ENCODE results near the gene CSNK1G1. TPM values are rescaled to one million over a fixed set of nuclear protein-coding genes. Genes with fewer than 3 reads are reported as not detected.
"Not testable (repeated sequence)": the region's sequence is repeated elsewhere in the genome, so short reads cannot be mapped to it uniquely, and the experiment has no call there.

CSNK1G1 gene
- total and polyA plus RNA-seq, 4 donors = 2.5 to 25.3 (median 9.1) TPM

DNA sequence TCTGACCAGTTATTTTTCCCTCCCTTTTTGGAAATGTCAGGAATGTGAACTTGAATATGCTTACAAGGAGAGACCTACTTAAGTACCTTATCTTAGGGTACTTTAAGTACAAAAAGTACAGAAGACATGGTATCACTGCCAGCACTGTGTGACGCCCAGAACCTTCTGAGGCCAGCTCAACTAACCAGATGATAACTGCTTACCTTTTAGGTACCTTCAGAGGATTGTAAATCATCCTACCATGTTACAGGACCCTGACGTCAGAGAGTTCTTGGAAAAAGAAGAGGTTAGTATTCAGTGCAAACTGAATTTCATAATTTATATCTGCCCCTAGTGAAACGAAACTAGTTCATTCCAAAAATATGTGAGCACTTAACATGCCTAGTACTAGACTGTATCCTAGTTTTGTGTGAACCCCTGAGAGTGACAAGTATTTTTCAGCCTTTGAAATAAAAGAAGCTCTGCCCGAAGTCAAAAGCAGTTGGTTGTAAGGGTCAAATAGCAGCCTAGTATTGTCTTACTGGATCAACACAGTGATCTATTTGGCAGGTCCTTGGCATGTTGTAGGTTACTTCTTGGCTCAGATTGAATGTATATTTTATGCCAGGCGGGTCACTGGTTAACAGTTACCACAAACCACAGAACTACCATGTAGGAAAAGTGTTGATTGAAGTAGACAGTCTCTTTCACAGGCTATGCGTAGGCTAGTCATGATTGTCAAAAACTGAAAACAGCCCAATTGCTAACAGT, 228.3 kb downstream of the CSNK1G1 start:
- H3K27me3 ChIP-seq (ENCODE audit: control insufficient read depth in 1 of 2, insufficient read depth in 2 of 2, low read length in 1 of 2) = no peaks in the 10 kb centered on the region
- no peaks in the 10 kb centered on the region for H3K4me1 ChIP-seq (ENCODE audit: control insufficient read depth in 1 of 2, insufficient read depth in 2 of 2, low read length in 2 of 2)
- DNase-seq = no peak
- intact Hi-C loops (cut with DNase I) = no loop called here
- no peak for ATAC-seq (ENCODE audit: low FRiP score)
- 70 to 75% methylated on average over 6 of the region's 6 CpGs for WGBS, 2 donors
- H3K36me3 ChIP-seq (ENCODE audit: control insufficient read depth in 1 of 2, insufficient read depth in 2 of 2, low read length in 1 of 2) = peaks cover 11 to 23% of the 10 kb centered on the region in 2 donors
- no peak overlapping the region for H3K27ac ChIP-seq (ENCODE audit: low read depth in 1 of 2, low read length in 2 of 2)
- H3K4me3 ChIP-seq (ENCODE audit: low read length in 2 of 2) = no peak overlapping the region
- no peaks in the 10 kb centered on the region for H3K9me3 ChIP-seq (ENCODE audit: control insufficient read depth, low read length)

DNA sequence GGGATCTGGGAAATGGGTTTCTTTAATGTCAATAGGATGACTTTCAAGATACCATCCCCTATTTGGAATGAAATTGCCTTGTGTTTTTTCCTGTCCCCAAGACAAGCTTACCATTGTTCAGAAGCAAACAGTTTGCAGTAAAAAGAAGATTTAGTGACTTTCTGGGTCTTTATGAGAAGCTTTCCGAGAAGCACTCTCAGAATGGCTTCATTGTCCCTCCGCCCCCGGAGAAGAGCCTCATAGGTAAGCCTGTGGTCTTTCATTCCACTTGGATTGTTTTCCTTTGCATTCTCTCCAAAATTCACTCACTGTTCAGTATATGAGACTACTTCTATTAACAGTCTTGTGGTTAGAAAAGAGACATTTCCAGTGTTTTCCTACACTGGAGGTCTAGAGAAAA, 230.0 kb downstream of the CSNK1G1 start:
- WGBS, 2 donors = 79 to 81% methylated on average over 3 of the region's 3 CpGs
- no peak for ATAC-seq (ENCODE audit: low FRiP score)
- H3K36me3 ChIP-seq (ENCODE audit: control insufficient read depth in 1 of 2, insufficient read depth in 2 of 2, low read length in 1 of 2) = peaks cover 9 to 15% of the 10 kb centered on the region in 2 donors

DNA sequence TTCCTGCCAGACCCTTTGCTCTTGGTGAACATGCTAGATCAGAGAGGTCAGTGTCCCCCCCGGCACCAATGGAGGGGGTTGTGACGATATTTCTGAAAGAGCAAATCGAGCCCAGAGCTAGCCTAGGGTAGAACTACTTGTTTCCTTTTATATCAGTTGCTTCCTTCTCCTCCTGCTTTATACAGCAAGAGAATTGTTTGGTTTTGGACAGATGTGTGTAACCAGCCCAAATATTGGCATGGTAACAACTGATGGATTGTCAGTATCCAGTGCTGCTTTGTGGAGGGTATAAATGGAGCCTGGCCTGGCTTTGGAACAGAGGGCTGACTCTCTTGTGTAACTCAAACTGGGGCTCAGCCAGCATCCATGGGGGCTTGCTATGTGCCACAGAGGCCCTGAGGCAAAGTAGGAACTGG, 233.0 kb downstream of the CSNK1G1 start:
- Histone ChIP-seq H3K27ac (ENCODE audit: low read depth in 1 of 2, low read length in 2 of 2) (no peak overlapping the region), H3K9me3 (ENCODE audit: control insufficient read depth, low read length) (no peaks in the 10 kb centered on the region), H3K4me1 (ENCODE audit: control insufficient read depth in 1 of 2, insufficient read depth in 2 of 2, low read length in 2 of 2) (no peaks in the 10 kb centered on the region), H3K36me3 (ENCODE audit: control insufficient read depth in 1 of 2, insufficient read depth in 2 of 2, low read length in 1 of 2) (peaks cover 8 to 14% of the 10 kb centered on the region in 2 donors), H3K4me3 (ENCODE audit: low read length in 2 of 2) (no peak overlapping the region), H3K27me3 (ENCODE audit: control insufficient read depth in 1 of 2, insufficient read depth in 2 of 2, low read length in 1 of 2) (no peaks in the 10 kb centered on the region)
- intact Hi-C loops (cut with DNase I) = no loop called here
- no peak for DNase-seq
- 90 to 92% methylated on average over 3 of the region's 3 CpGs for WGBS, 2 donors
- ATAC-seq (ENCODE audit: low FRiP score) = no peak

More for the DNA sequence above, 230.0 kb downstream of the CSNK1G1 start:
- H3K4me1 ChIP-seq (ENCODE audit: control insufficient read depth in 1 of 2, insufficient read depth in 2 of 2, low read length in 2 of 2) = no peaks in the 10 kb centered on the region
- H3K27me3 ChIP-seq (ENCODE audit: control insufficient read depth in 1 of 2, insufficient read depth in 2 of 2, low read length in 1 of 2) = no peaks in the 10 kb centered on the region
- no peak for DNase-seq
- no peak overlapping the region for H3K4me3 ChIP-seq (ENCODE audit: low read length in 2 of 2)
- H3K27ac ChIP-seq (ENCODE audit: low read depth in 1 of 2, low read length in 2 of 2) = no peak overlapping the region
- intact Hi-C loops (cut with DNase I) = no loop called here
- no peaks in the 10 kb centered on the region for H3K9me3 ChIP-seq (ENCODE audit: control insufficient read depth, low read length)

DNA sequence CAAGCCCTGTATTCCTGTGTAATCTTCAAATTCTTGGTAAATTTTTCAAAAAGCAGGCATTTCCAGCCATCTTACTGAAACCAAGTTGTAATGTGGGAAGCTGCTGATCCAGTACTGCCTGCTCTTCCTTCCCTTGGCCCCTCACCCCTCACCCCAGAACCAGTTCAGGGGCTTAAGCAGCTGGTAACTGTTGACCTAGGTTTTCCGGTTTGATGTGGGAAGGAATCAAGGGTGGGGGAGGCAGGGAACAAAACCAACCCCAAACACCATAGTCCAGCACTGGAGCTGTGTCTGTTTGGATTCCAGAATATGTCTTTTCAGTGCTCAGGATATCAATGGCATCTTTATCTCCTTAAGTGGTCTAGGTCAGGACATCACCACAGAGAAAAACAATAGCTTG, 233.5 kb downstream of the CSNK1G1 start:
- Histone ChIP-seq H3K4me3 (ENCODE audit: low read length in 2 of 2) (no peak overlapping the region), H3K27ac (ENCODE audit: low read depth in 1 of 2, low read length in 2 of 2) (no peak overlapping the region), H3K4me1 (ENCODE audit: control insufficient read depth in 1 of 2, insufficient read depth in 2 of 2, low read length in 2 of 2) (no peaks in the 10 kb centered on the region), H3K36me3 (ENCODE audit: control insufficient read depth in 1 of 2, insufficient read depth in 2 of 2, low read length in 1 of 2) (peaks cover 8 to 11% of the 10 kb centered on the region in 2 donors), H3K9me3 (ENCODE audit: control insufficient read depth, low read length) (no peaks in the 10 kb centered on the region), H3K27me3 (ENCODE audit: control insufficient read depth in 1 of 2, insufficient read depth in 2 of 2, low read length in 1 of 2) (no peaks in the 10 kb centered on the region)
- intact Hi-C loops (cut with DNase I) = no loop called here
- DNase-seq (no peak), ATAC-seq (ENCODE audit: low FRiP score) (no peak)
- WGBS, 2 donors = 70 to 79% methylated on average over 1 of the region's 1 CpG

DNA sequence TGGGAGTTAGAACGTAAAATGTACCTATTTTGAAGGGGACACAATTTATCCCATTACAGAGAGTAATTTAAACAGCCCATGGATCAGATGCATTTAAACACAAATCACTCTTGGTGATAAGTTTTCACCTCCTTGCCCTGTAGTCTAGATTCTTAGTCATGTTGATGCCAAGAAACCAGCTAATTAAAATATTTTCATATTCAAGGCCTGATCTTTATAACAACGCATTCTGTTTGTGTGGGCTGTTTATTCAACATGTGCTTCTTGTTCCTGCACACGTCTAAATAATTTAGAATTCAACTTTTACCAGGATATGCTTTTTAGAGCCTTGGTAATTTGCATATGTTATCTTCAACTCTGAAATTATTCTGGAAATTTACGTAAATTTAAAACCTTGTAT, 234.4 kb downstream of the CSNK1G1 start:
- Histone ChIP-seq H3K4me3 (ENCODE audit: low read length in 2 of 2) (no peak overlapping the region), H3K4me1 (ENCODE audit: control insufficient read depth in 1 of 2, insufficient read depth in 2 of 2, low read length in 2 of 2) (no peaks in the 10 kb centered on the region), H3K36me3 (ENCODE audit: control insufficient read depth in 1 of 2, insufficient read depth in 2 of 2, low read length in 1 of 2) (peaks cover 8 to 9% of the 10 kb centered on the region in 2 donors), H3K9me3 (ENCODE audit: control insufficient read depth, low read length) (no peaks in the 10 kb centered on the region), H3K27me3 (ENCODE audit: control insufficient read depth in 1 of 2, insufficient read depth in 2 of 2, low read length in 1 of 2) (no peaks in the 10 kb centered on the region), H3K27ac (ENCODE audit: low read depth in 1 of 2, low read length in 2 of 2) (no peak overlapping the region)
- intact Hi-C loops (cut with DNase I) = no loop called here
- ATAC-seq (ENCODE audit: low FRiP score) (no peak), DNase-seq (no peak)
- WGBS, 2 donors = 81 to 86% methylated on average over 4 of the region's 4 CpGs

DNA sequence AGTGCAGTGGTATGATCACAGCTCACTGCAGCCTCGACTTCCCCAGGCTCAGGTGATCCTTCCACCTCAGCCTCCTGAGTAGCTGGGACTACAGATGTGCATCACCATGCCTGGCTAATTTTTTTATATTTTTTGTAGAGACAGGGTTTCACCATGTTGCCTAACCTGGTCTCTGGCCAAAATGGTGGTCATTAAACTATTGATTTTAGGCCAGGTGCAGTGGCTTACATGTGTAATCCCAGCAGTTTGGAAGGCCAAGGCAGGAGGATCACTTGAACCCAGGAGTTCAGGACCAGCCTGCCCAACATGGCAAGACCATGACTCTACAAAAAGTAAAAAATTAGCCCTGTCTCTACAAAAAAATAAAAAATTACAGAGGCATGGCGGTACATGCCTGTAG, 235.7 kb downstream of the CSNK1G1 start:
- H3K36me3 ChIP-seq (ENCODE audit: control insufficient read depth in 1 of 2, insufficient read depth in 2 of 2, low read length in 1 of 2); DNase-seq; ATAC-seq (ENCODE audit: low FRiP score); H3K27me3 ChIP-seq (ENCODE audit: control insufficient read depth in 1 of 2, insufficient read depth in 2 of 2, low read length in 1 of 2); H3K27ac ChIP-seq (ENCODE audit: low read depth in 1 of 2, low read length in 2 of 2); H3K9me3 ChIP-seq (ENCODE audit: control insufficient read depth, low read length); H3K4me3 ChIP-seq (ENCODE audit: low read length in 2 of 2); H3K4me1 ChIP-seq (ENCODE audit: control insufficient read depth in 1 of 2, insufficient read depth in 2 of 2, low read length in 2 of 2); intact Hi-C loops (cut with DNase I): not testable (repeated sequence)
- 94 to 98% methylated on average over 2 of the region's 2 CpGs for WGBS, 2 donors

DNA sequence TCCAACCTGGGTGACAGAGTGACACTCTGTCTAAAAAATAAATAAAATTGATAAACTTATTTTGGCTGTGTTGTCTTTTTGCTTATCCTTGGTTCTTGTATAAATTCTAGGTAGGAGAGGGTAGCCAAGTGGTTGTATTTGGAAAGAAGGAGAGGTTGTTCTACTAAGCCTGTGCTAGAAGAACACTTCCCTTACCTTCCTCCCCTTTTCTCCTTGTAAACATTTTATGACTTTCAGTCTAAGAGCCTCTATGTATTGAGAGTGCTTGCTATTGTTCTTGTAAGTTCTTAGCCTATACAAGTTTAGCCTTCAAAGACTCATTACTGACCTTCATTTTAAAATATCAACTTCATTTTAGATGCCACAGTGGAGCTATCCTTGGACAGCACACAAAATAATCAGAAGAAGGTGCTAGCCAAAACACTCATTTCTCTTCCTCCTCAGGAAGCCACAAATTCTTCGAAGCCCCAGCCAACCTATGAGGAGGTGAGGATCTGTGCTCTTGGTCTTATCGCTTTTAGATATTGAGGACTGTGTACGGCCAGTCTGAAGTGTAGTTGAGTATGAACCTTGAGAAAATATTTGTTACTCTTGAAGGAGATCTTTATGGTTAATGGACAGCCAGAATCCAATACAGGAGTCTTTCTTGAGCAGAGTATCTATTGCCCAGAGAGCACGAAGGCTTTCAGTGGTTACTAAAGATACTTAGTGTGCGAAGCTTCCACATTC, 238.1 kb downstream of the CSNK1G1 start:
- H3K27me3 ChIP-seq (ENCODE audit: control insufficient read depth in 1 of 2, insufficient read depth in 2 of 2, low read length in 1 of 2) = no peaks in the 10 kb centered on the region
- intact Hi-C loops (cut with DNase I) = no loop called here
- DNase-seq (no peak), ATAC-seq (ENCODE audit: low FRiP score) (no peak)
- H3K4me3 ChIP-seq (ENCODE audit: low read length in 2 of 2) = no peak overlapping the region
- no peak overlapping the region for H3K27ac ChIP-seq (ENCODE audit: low read depth in 1 of 2, low read length in 2 of 2)
- 91 to 94% methylated on average over 5 of the region's 5 CpGs for WGBS, 2 donors
- H3K36me3 ChIP-seq (ENCODE audit: control insufficient read depth in 1 of 2, insufficient read depth in 2 of 2, low read length in 1 of 2) = peaks cover 6 to 10% of the 10 kb centered on the region in 2 donors
- no peaks in the 10 kb centered on the region for H3K9me3 ChIP-seq (ENCODE audit: control insufficient read depth, low read length)
- H3K4me1 ChIP-seq (ENCODE audit: control insufficient read depth in 1 of 2, insufficient read depth in 2 of 2, low read length in 2 of 2) = no peaks in the 10 kb centered on the region
